HCT116 (cell line): Measurements from ENCODE around the gene PKD2L1. TPM values are rescaled to one million over a fixed set of nuclear protein-coding genes. Genes with fewer than 3 reads are reported as not detected.
A peak's percentile ranks its signal among the peaks of the same experiment; 100 is the strongest.

ENCODE experiments used
- ATAC-seq: fragments of 200-7000 bp; cut with Tn5 transposase; 2 replicates; pipeline ENCODE4 v1.9.1; 2020; ENCODE audit warnings: mild to moderate bottlenecking, moderate library complexity
- BruUV-seq: library from RNA; stranded (reverse); fragments of 400-500 nt; replicated peaks from 2 replicates; lab custom pipeline; 2021; lab: Mats Ljungman, UMichigan
- CTCF ChIA-PET: fragments of 300-600 bp; sonication (Branson Sonifier 250); formaldehyde crosslinking; loops from one replicate; lab custom pipeline; 2021; ENCODE audit warnings: antibody characterized with exemption; lab: Charles Lee
- POLR2A ChIA-PET: fragments of 300-600, 350-600 bp; sonication (Branson Sonifier 250); formaldehyde crosslinking; loops from one replicate; lab custom pipeline; 2021; ENCODE audit warnings: antibody characterized with exemption; lab: Charles Lee
- RAD21 ChIA-PET, 2 experiments: fragments of 300-600 bp; sonication (Branson Sonifier 250); formaldehyde crosslinking; loops; one replicate each; lab custom pipeline; 2023; ENCODE audit warnings: low total read pairs in 2 of 2; ENCODE audit not compliant: uncharacterized antibody in 2 of 2, unreplicated experiment in 2 of 2, low non-redundant PET in 1 of 2; lab: Charles Lee
- DNase-seq: peaks from one replicate; pipeline ENCODE4 v3.0.0-alpha.2; 2010; ENCODE audit warnings: low read depth, low spot score
- H2AFZ ChIP-seq: fragments of 200-600 bp; shearing (Covaris generic), sonication (generic); 2 replicates; pipeline ENCODE4 v1.6.1; 2017; ENCODE audit warnings: low read depth, mixed run types, mixed read lengths, antibody characterized with exemption, low read length; ENCODE audit not compliant: poor library complexity, severe bottlenecking
- H3K27ac ChIP-seq: 2 replicates; pipeline ENCODE4 v1.5.1; 2012; ENCODE audit warnings: low read depth, low read length
- H3K27me3 ChIP-seq: fragments of 200-600 bp; sonication (generic); 2 replicates; pipeline ENCODE4 v1.6.1; 2016; ENCODE audit warnings: mixed run types, low read length, mixed read lengths; ENCODE audit not compliant: insufficient read depth
- H3K36me3 ChIP-seq, 2 experiments: fragments of 200-500 bp in 1 of 2; fragments of 200-600 bp in 1 of 2; sonication (Bioruptor generic) in 1 of 2; sonication (generic) in 1 of 2; 2 replicates each; pipeline versions ENCODE4 v1.5.1 to v1.6.1; 2014 to 2016; ENCODE audit warnings: low read length in 2 of 2, inconsistent platforms in 1 of 2, mixed read lengths in 1 of 2, mixed run types in 1 of 2; ENCODE audit not compliant: insufficient read depth in 2 of 2, control insufficient read depth in 1 of 2
- H3K4me1 ChIP-seq, 2 experiments: fragments of 200-600 bp in 1 of 2; sonication (generic) in 1 of 2; 2 replicates each; pipeline versions ENCODE4 v1.5.1 to v1.6.1; 2012 to 2017; ENCODE audit warnings: low read length in 2 of 2, inconsistent platforms in 1 of 2, mild to moderate bottlenecking in 1 of 2, mixed read lengths in 1 of 2, mixed run types in 1 of 2, moderate library complexity in 1 of 2; ENCODE audit not compliant: insufficient read depth in 2 of 2, control insufficient read depth in 1 of 2
- H3K4me2 ChIP-seq: fragments of 200-600 bp; sonication (generic); 2 replicates; pipeline ENCODE4 v1.6.1; 2017; ENCODE audit warnings: mixed run types, low read length, mixed read lengths
- H3K4me3 ChIP-seq, 2 experiments: fragments of 200-600 bp in 1 of 2; sonication (generic) in 1 of 2; replicated peaks in 1 of 2; 2 replicates each; pipeline ENCODE4 v1.5.1; 2011 to 2016; ENCODE audit warnings: low read length in 2 of 2, control low read depth in 1 of 2, low read depth in 1 of 2, mild to moderate bottlenecking in 1 of 2, mixed read lengths in 1 of 2, mixed run types in 1 of 2
- H3K79me2 ChIP-seq: fragments of 200-600 bp; sonication (generic); 2 replicates; pipeline ENCODE4 v1.6.1; 2017; ENCODE audit warnings: mild to moderate bottlenecking, mixed run types, low read length, moderate library complexity, mixed read lengths; ENCODE audit not compliant: insufficient read depth
- H3K9ac ChIP-seq: fragments of 200-600 bp; sonication (generic); 2 replicates; pipeline ENCODE4 v1.6.1; 2016; ENCODE audit warnings: low read length, mixed read lengths
- H3K9me2 ChIP-seq: fragments of 200-600 bp; sonication (generic), shearing (Covaris generic); 2 replicates; pipeline ENCODE4 v1.6.1; 2017; ENCODE audit warnings: mixed run types, mild to moderate bottlenecking, moderate library complexity; ENCODE audit not compliant: insufficient read depth
- H3K9me3 ChIP-seq, 2 experiments: fragments of 200-500 bp in 1 of 2; fragments of 200-600 bp in 1 of 2; sonication (Bioruptor generic) in 1 of 2; sonication (generic) in 1 of 2; 2 replicates each; pipeline ENCODE4 v1.6.1; 2014 to 2017; ENCODE audit warnings: low read length in 2 of 2, mixed read lengths in 2 of 2, inconsistent platforms in 1 of 2, low read depth in 1 of 2, mild to moderate bottlenecking in 1 of 2, mixed run types in 1 of 2, moderate library complexity in 1 of 2; ENCODE audit not compliant: control insufficient read depth in 1 of 2, insufficient read depth in 1 of 2
- H4K20me1 ChIP-seq: fragments of 200-600 bp; sonication (generic), shearing (Covaris generic); 2 replicates; pipeline ENCODE4 v1.6.1; 2017; ENCODE audit warnings: mixed run types, mild to moderate bottlenecking, moderate library complexity; ENCODE audit not compliant: insufficient read depth
- ATF3 ChIP-seq: IDR thresholded peaks from 2 replicates; pipeline ENCODE4 v1.6.1; 2012
- CTCF ChIP-seq, 3 experiments: fragments of 200-600 bp in 1 of 3; sonication (generic) in 1 of 3; IDR thresholded peaks in 2 of 3; conservative IDR thresholded peaks in 1 of 3; 2 replicates each; pipeline ENCODE4 v1.5.1; 2012 to 2017; ENCODE audit warnings: low read depth in 2 of 3, low read length in 2 of 3, antibody characterized with exemption in 1 of 3, borderline replicate concordance in 1 of 3, control low read depth in 1 of 3, mild to moderate bottlenecking in 1 of 3, mixed read lengths in 1 of 3, mixed run types in 1 of 3, moderate library complexity in 1 of 3; ENCODE audit not compliant: insufficient read depth in 1 of 3
- JUND ChIP-seq: IDR thresholded peaks from 2 replicates; pipeline ENCODE4 v1.6.1; 2012
- ZFX ChIP-seq: fragments of 450-650 bp; IDR thresholded peaks from 2 replicates; pipeline ENCODE4 v1.6.1; 2017
- intact Hi-C: fragments of 100-400 bp; cut with micrococcal nuclease; formaldehyde crosslinking; loops from 2 replicates; pipeline ENCODE4 v1.10.0; 2022
- total RNA-seq: library from RNA; stranded (reverse); gene quantifications from one replicate; pipeline ENCODE4 v1.2.1, GENCODE V29; 2021; ENCODE audit not compliant: unreplicated experiment

The PKD2L1 gene
- total RNA-seq, 1 experiment from 2014 or later = 0.17 TPM

GRCh38 chr10:100340948-100341847 lies 11.2 kb upstream of the PKD2L1 start:
- Histone ChIP-seq H3K4me3 (no peak overlapping the region), H3K36me3 (no peaks in the 10 kb centered on the region), H3K27me3 (no peaks in the 10 kb centered on the region), H3K9ac (no peak overlapping the region), H3K4me2 (no peak overlapping the region), H4K20me1 (no peaks in the 10 kb centered on the region), H3K9me2 (no peaks in the 10 kb centered on the region), H3K27ac (no peak overlapping the region; the same call in 1 of the 2 replicates), H2AFZ (no peak overlapping the region), H3K9me3 (no peaks in the 10 kb centered on the region), H3K4me1 (peaks cover 17 to 30% of the 10 kb centered on the region in 2 experiments), H3K79me2 (no peaks in the 10 kb centered on the region)
- ChIA-PET CTCF (interaction anchor here (0.9 to 2.6 kb wide), 5 partner anchors 32 to 178 kb away, joined by 3 to 12 read pairs (median 9); no protein-coding TSS in a partner anchor), RAD21 (interaction anchor here in 1 of 2 experiments (1.5 kb wide), 1 partner anchor 91 kb away, joined by 8 read pairs; no protein-coding TSS in a partner anchor), POLR2A (interaction anchor here (2.9 kb wide), 1 partner anchor 32 kb away, joined by 16 read pairs; no protein-coding TSS in a partner anchor)
- no TSS peak for BruUV-seq
- no peak for DNase-seq
- intact Hi-C loops = loop anchor here (10.0 kb wide), 1 partner anchor 674 kb away; no protein-coding TSS in a partner anchor
- ATAC-seq = no peak
- TF ChIP-seq JUND = no peak
- 0 out of 6 replicates have a peak, but pooled peaks of 1 of the 3 experiments have one; percentile 6 for TF ChIP-seq CTCF (IDR thresholded peaks at IDR 0.05 in 2 of 3, conservative IDR thresholded peaks at IDR 0.05 in 1 of 3; ENCODE audit: borderline replicate concordance in 1 of 3, insufficient read depth in 1 of 3, low read depth in 2 of 3, low read length in 2 of 3)

- intact Hi-C loops = loop anchor here (5.0 kb wide), 2 partner anchors 37 to 492 kb away; no protein-coding TSS in a partner anchor
- ATAC-seq (no peak), DNase-seq (no peak)
- CTCF ChIA-PET = interaction anchor here (1.1 to 3.0 kb wide), 6 partner anchors 9 to 179 kb away, joined by 3 to 18 read pairs (median 6); partner anchors contain the start of gene PKD2L1
- no TSS peak for BruUV-seq
- Histone ChIP-seq H3K4me3 (no peak overlapping the region), H3K4me1 (peaks cover 3 to 12% of the 10 kb centered on the region in 2 experiments; a peak in 3 of 4 replicates), H3K27me3 (0 out of 2 replicates have a peak, but pooled peaks cover 3% of the 10 kb centered on the region), H3K9me3 (no peaks in the 10 kb centered on the region), H3K9ac (no peak overlapping the region), H3K27ac (no peak overlapping the region; the same call in 1 of the 2 replicates), H2AFZ (peak overlapping the region; percentile 79), H3K36me3 (no peaks in the 10 kb centered on the region), H3K79me2 (no peaks in the 10 kb centered on the region), H4K20me1 (no peaks in the 10 kb centered on the region), H3K4me2 (no peak overlapping the region), H3K9me2 (no peaks in the 10 kb centered on the region)
- TF ChIP-seq ZFX (peak; percentile 6; the same call in 1 of the 2 replicates), ATF3 (no peak)
- RAD21 ChIA-PET = interaction anchor here in 1 of 2 experiments (1.3 kb wide), 1 partner anchor 34 kb away, joined by 3 read pairs; no protein-coding TSS in a partner anchor
- POLR2A ChIA-PET = interaction anchor here (1.6 kb wide), 1 partner anchor 34 kb away, joined by 4 read pairs; no protein-coding TSS in a partner anchor
Observed at GRCh38 chr10:100339236-100339635, 9.2 kb upstream of the PKD2L1 start.
